ENCODE results near the gene KIAA0930.

Gene KIAA0930

GRCh38 chr22:45203150-45203951 is 37.3 kb downstream of the KIAA0930 start:
- no peak for TF ChIP-seq ZFX (IDR thresholded peaks at IDR 0.05; ENCODE audit: borderline replicate concordance)
- TF ChIP-seq CTCF (IDR thresholded peaks at IDR 0.05) = no peak
- H3K27ac ChIP-seq = no peak overlapping the region

- H3K27ac ChIP-seq = no peak overlapping the region
- TF ChIP-seq ZFX (IDR thresholded peaks at IDR 0.05; ENCODE audit: borderline replicate concordance) = no peak
- TF ChIP-seq CTCF (IDR thresholded peaks at IDR 0.05) = no peak
These were observed 38.2 kb downstream of the KIAA0930 start for GRCh38 chr22:45202333-45203149.

- TF ChIP-seq ZFX (IDR thresholded peaks at IDR 0.05; ENCODE audit: borderline replicate concordance) = no peak
- TF ChIP-seq CTCF (IDR thresholded peaks at IDR 0.05) = no peak
- no peak overlapping the region for H3K27ac ChIP-seq
These were observed 38.9 kb downstream of the KIAA0930 start for GRCh38 chr22:45201678-45202332.

GRCh38 chr22:45200860-45201511 is 39.7 kb downstream of the KIAA0930 start:
- TF ChIP-seq CTCF (IDR thresholded peaks at IDR 0.05) = no peak
- no peak overlapping the region for H3K27ac ChIP-seq

- TF ChIP-seq ZFX (IDR thresholded peaks at IDR 0.05; ENCODE audit: borderline replicate concordance) (no peak), CTCF (IDR thresholded peaks at IDR 0.05) (no peak)
- H3K27ac ChIP-seq = no peak overlapping the region
These were observed 40.5 kb downstream of the KIAA0930 start for GRCh38 chr22:45200230-45200629.

GRCh38 chr22:45199723-45200122 is 41.0 kb downstream of the KIAA0930 start:
- TF ChIP-seq ZFX (IDR thresholded peaks at IDR 0.05; ENCODE audit: borderline replicate concordance) (no peak), CTCF (IDR thresholded peaks at IDR 0.05) (no peak)
- H3K27ac ChIP-seq = no peak overlapping the region
